Measurements from ENCODE around the gene MPC2.
A peak's percentile ranks its signal among the peaks of the same experiment; 100 is the strongest.
"Not testable (repeated sequence)": the region's sequence is repeated elsewhere in the genome, so short reads cannot be mapped to it uniquely, and the experiment has no call there.

MPC2 gene

DNA sequence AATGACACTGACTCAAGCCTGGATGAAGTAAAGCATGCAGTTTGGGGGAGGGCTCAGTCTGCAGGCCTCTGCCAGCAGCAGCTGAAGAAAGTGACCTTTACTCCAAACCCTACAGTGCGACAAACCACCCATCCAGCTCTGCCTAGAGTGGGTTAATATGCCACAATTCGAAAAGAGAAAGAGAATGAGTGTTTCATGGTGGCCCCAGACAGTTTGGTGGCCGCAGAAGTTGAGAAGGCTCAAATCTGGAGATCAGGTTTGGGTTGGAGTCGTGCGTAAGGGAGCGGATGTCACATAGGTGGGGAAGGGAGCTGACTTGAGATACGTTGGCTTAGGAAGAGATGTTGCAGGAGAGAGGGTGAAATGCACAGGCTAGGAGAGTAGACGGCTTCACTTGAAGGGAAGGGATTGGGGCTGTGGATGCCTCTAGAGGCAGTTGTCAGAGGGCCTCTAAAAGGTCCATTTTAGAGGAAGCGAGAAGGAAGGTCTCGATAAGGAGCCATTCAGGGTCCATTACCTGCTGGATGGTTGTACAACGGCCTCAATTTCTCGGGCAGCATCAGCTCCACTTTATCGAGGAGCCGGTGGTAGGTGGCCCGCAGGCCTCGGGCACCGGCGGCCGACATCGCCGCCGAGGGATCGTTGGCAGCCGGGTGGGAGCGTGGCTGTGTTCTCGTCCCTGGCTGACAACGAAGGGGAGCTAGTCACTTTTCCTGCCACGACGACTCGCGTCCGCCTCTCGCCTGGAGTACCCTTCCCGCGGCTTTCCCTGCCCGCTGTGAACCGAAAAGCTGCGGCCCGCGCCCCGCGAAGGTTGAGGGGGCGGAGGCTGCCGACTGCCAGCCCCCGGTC, 1.4 kb downstream of the MPC2 start:
- Histone ChIP-seq H3K4me3 (ENCODE audit: low read length) (peak overlapping the region; percentile 75), H3K4me1 (ENCODE audit: control insufficient read depth, insufficient read depth, low read length) (no peaks in the 10 kb centered on the region; the same call in 1 of the 2 replicates), H3K27ac (ENCODE audit: low read length) (no peak overlapping the region), H3K36me3 (ENCODE audit: control insufficient read depth, insufficient read depth, low read length) (no peaks in the 10 kb centered on the region), H3K27me3 (ENCODE audit: control insufficient read depth, insufficient read depth, low read length) (no peaks in the 10 kb centered on the region), H3K9me3 (ENCODE audit: control insufficient read depth, insufficient read depth, low read length) (no peaks in the 10 kb centered on the region)
- WGBS (ENCODE audit: insufficient coverage, insufficient read length) = no CpG with 5 or more reads among the region's 45 CpGs
- DNase-seq (ENCODE audit: low read depth, low spot score) = peak; percentile 5

DNA sequence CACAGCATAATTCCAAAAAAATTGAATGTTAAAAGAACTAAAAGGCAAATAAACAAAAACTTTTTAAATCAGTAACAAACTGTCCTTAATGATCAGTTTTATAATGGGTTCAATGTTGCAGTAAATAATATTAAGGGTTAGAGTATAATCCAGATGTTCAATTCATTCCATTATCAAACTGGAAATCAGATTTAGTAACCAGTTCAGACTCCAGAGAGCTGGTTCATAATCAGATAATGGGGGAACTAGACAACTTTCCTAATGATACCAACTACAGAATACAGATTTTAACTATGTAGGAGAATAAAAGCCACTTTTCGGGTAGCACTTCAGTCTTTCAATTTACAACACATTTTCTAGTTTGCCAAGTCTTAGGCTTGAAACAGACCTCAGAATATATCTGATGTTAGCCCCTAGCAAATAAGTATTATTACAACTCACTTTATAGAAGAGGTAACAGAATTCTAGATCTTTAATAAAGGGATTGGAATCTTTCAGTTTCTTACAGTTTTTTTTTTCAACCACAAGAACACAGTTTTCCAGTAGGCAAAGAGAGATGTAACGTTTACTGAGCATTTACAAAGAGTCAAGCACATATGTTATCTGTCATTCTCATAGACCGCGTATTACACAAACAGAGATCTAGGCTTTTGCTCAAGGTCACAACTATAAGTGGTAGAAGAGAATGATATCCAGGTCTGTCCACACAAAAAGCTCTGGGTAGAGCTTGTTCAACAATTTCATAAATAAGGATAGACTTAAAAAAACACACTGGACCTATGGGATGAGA, 2.3 kb downstream of the MPC2 start:
- no CpG with 5 or more reads among the region's 4 CpGs for WGBS (ENCODE audit: insufficient coverage, insufficient read length)
- Histone ChIP-seq H3K4me3 (ENCODE audit: low read length) (peak overlapping the region; percentile 75; the same call in 1 of the 2 replicates), H3K27me3 (ENCODE audit: control insufficient read depth, insufficient read depth, low read length) (no peaks in the 10 kb centered on the region), H3K9me3 (ENCODE audit: control insufficient read depth, insufficient read depth, low read length) (no peaks in the 10 kb centered on the region), H3K36me3 (ENCODE audit: control insufficient read depth, insufficient read depth, low read length) (no peaks in the 10 kb centered on the region), H3K27ac (ENCODE audit: low read length) (no peak overlapping the region), H3K4me1 (ENCODE audit: control insufficient read depth, insufficient read depth, low read length) (no peaks in the 10 kb centered on the region; the same call in 1 of the 2 replicates)
- no peak for DNase-seq (ENCODE audit: low read depth, low spot score)

- no peaks in the 10 kb centered on the region for H3K9me3 ChIP-seq (ENCODE audit: control insufficient read depth, insufficient read depth, low read length)
- no peaks in the 10 kb centered on the region; the same call in 1 of the 2 replicates for H3K4me1 ChIP-seq (ENCODE audit: control insufficient read depth, insufficient read depth, low read length)
- H3K27ac ChIP-seq (ENCODE audit: low read length) = no peak overlapping the region
- H3K27me3 ChIP-seq (ENCODE audit: control insufficient read depth, insufficient read depth, low read length) = no peaks in the 10 kb centered on the region
- DNase-seq (ENCODE audit: low read depth, low spot score) = no peak
- WGBS (ENCODE audit: insufficient coverage, insufficient read length) = no CpG with 5 or more reads among the region's 4 CpGs
- no peak overlapping the region for H3K4me3 ChIP-seq (ENCODE audit: low read length)
- no peaks in the 10 kb centered on the region for H3K36me3 ChIP-seq (ENCODE audit: control insufficient read depth, insufficient read depth, low read length)
Observed at GRCh38 chr1:167933788-167934187, 3.1 kb downstream of the MPC2 start.

DNA sequence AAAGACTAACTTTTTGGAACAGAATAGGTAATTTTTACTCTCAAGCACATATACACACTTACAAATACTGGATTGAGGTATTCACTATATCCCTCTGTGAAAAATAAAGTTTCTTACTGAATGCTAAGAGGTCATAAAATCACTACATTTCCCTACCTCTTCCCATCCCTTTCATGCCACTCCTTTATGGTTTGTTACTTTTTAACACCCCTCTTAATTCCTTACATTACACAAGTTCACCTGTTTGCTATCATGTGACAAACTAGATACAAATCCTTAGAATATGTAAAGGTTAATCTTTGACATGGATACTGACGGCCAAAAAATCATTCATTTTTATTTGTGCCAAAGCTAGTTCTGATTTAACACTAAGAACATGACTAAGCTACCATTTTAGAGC, 7.1 kb downstream of the MPC2 start:
- Histone ChIP-seq H3K27ac (ENCODE audit: low read length) (no peak overlapping the region), H3K27me3 (ENCODE audit: control insufficient read depth, insufficient read depth, low read length) (no peaks in the 10 kb centered on the region), H3K4me1 (ENCODE audit: control insufficient read depth, insufficient read depth, low read length) (no peaks in the 10 kb centered on the region), H3K9me3 (ENCODE audit: control insufficient read depth, insufficient read depth, low read length) (no peaks in the 10 kb centered on the region), H3K36me3 (ENCODE audit: control insufficient read depth, insufficient read depth, low read length) (no peaks in the 10 kb centered on the region), H3K4me3 (ENCODE audit: low read length) (no peak overlapping the region)
- no CpG with 5 or more reads among the region's 1 CpG for WGBS (ENCODE audit: insufficient coverage, insufficient read length)
- DNase-seq (ENCODE audit: low read depth, low spot score) = no peak

- no CpG with 5 or more reads among the region's 9 CpGs for WGBS (ENCODE audit: insufficient coverage, insufficient read length)
- DNase-seq (ENCODE audit: low read depth, low spot score); H3K27ac ChIP-seq (ENCODE audit: low read length); H3K36me3 ChIP-seq (ENCODE audit: control insufficient read depth, insufficient read depth, low read length); H3K27me3 ChIP-seq (ENCODE audit: control insufficient read depth, insufficient read depth, low read length); H3K4me1 ChIP-seq (ENCODE audit: control insufficient read depth, insufficient read depth, low read length); H3K4me3 ChIP-seq (ENCODE audit: low read length); H3K9me3 ChIP-seq (ENCODE audit: control insufficient read depth, insufficient read depth, low read length): not testable (repeated sequence)
Observed at GRCh38 chr1:167928919-167929318, 8.0 kb downstream of the MPC2 start.

DNA sequence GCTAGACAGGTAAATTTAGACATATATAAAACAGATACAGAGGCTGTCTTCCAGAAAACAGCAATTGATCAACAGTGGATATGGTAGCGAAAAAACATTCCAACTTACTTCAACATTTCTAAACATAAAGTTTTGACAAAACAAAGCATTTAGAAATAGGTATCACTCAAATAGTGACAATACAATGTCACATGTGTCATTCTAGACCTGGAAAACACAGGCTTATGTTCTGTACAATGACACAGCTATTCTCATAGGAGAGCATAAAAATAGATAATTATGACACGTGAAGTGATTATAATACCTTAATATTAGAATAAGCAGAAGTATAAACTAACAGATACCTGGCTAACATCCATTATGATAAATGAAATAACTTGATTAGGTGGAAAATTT, 8.4 kb downstream of the MPC2 start:
- Histone ChIP-seq H3K9me3 (ENCODE audit: control insufficient read depth, insufficient read depth, low read length) (no peaks in the 10 kb centered on the region), H3K4me1 (ENCODE audit: control insufficient read depth, insufficient read depth, low read length) (no peaks in the 10 kb centered on the region)
- WGBS (ENCODE audit: insufficient coverage, insufficient read length) = no CpG with 5 or more reads among the region's 2 CpGs

GRCh38 chr1:167927046-167927754, 9.7 kb downstream of the MPC2 start:
- H3K36me3 ChIP-seq (ENCODE audit: control insufficient read depth, insufficient read depth, low read length) = no peaks in the 10 kb centered on the region
- no peaks in the 10 kb centered on the region for H3K27me3 ChIP-seq (ENCODE audit: control insufficient read depth, insufficient read depth, low read length)
- H3K27ac ChIP-seq (ENCODE audit: low read length) = no peak overlapping the region
- no peaks in the 10 kb centered on the region for H3K4me1 ChIP-seq (ENCODE audit: control insufficient read depth, insufficient read depth, low read length)
- H3K9me3 ChIP-seq (ENCODE audit: control insufficient read depth, insufficient read depth, low read length) = no peaks in the 10 kb centered on the region
- DNase-seq (ENCODE audit: low read depth, low spot score) = no peak
- no CpG with 5 or more reads among the region's 4 CpGs for WGBS (ENCODE audit: insufficient coverage, insufficient read length)
- no peak overlapping the region for H3K4me3 ChIP-seq (ENCODE audit: low read length)

More for the DNA sequence above, 8.4 kb downstream of the MPC2 start:
- no peaks in the 10 kb centered on the region for H3K27me3 ChIP-seq (ENCODE audit: control insufficient read depth, insufficient read depth, low read length)
- no peak overlapping the region for H3K4me3 ChIP-seq (ENCODE audit: low read length)
- no peak for DNase-seq (ENCODE audit: low read depth, low spot score)
- H3K36me3 ChIP-seq (ENCODE audit: control insufficient read depth, insufficient read depth, low read length) = no peaks in the 10 kb centered on the region
- no peak overlapping the region for H3K27ac ChIP-seq (ENCODE audit: low read length)

- no peak for DNase-seq (ENCODE audit: low read depth, low spot score)
Observed at GRCh38 chr1:167926486-167926997, 10.3 kb downstream of the MPC2 start.

GRCh38 chr1:167924543-167925231, 12.2 kb downstream of the MPC2 start:
- Histone ChIP-seq H3K4me3 (ENCODE audit: low read length) (no peak overlapping the region), H3K36me3 (ENCODE audit: control insufficient read depth, insufficient read depth, low read length) (no peaks in the 10 kb centered on the region), H3K4me1 (ENCODE audit: control insufficient read depth, insufficient read depth, low read length) (no peaks in the 10 kb centered on the region), H3K27ac (ENCODE audit: low read length) (no peak overlapping the region), H3K27me3 (ENCODE audit: control insufficient read depth, insufficient read depth, low read length) (no peaks in the 10 kb centered on the region), H3K9me3 (ENCODE audit: control insufficient read depth, insufficient read depth, low read length) (no peaks in the 10 kb centered on the region)
- 100% methylated on average over 1 of the region's 2 CpGs for WGBS (ENCODE audit: insufficient coverage, insufficient read length)
- no peak for DNase-seq (ENCODE audit: low read depth, low spot score)

More at GRCh38 chr1:167926486-167926997, 10.3 kb downstream of the MPC2 start:
- Histone ChIP-seq H3K27ac (ENCODE audit: low read length) (no peak overlapping the region), H3K36me3 (ENCODE audit: control insufficient read depth, insufficient read depth, low read length) (no peaks in the 10 kb centered on the region), H3K4me3 (ENCODE audit: low read length) (no peak overlapping the region), H3K4me1 (ENCODE audit: control insufficient read depth, insufficient read depth, low read length) (no peaks in the 10 kb centered on the region), H3K27me3 (ENCODE audit: control insufficient read depth, insufficient read depth, low read length) (no peaks in the 10 kb centered on the region), H3K9me3 (ENCODE audit: control insufficient read depth, insufficient read depth, low read length) (no peaks in the 10 kb centered on the region)
- no CpG with 5 or more reads among the region's 6 CpGs for WGBS (ENCODE audit: insufficient coverage, insufficient read length)

Measured in iPS DF 6.9 (cell line).